ENCODE measurements around the gene TMEM179B.

DNA sequence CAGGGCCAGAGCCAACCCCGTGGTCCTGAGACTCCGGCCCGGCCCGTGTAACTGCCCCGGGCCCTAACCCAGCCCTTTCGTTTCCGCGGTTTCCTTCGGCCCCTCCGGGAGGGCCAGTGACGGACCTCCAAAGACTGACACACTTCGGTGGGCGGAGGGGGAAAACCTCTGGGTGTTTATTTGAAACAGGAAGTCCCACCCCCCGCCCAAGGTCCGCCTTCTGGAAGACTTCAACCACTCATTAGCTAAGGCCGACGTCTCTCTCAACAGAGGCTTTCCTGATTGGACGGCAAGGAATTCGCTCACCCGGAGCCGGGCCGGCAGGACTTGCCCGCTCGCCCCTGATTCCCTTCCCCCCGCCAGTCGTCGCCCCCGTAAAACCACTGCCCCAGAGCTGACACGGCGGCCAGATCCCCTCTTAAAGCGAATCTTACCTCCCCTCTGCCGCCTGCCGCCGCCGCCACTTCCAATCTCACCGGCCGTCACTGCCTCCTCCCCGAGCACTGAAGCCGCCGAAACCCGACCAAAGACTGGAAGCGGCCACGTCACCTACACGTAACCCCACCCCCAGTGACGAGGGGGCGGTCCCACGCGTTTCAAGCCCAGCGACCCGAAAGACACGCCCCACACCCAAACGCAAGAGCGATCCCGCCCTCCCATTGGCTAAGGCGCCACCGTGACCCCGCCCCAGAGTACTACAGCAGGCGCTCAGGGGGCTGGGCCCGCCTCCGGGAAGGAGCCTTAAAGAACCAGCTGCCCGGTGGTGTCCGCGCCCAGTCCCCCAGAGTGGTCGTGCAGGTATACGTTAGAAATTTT is 44.5 kb downstream of the TMEM179B start, which contains the start of gene STX5:
- no peak for TF ChIP-seq EZH2 (IDR thresholded peaks at IDR 0.05; ENCODE audit: borderline replicate concordance, low read length)
- TF ChIP-seq, protein P1, sequence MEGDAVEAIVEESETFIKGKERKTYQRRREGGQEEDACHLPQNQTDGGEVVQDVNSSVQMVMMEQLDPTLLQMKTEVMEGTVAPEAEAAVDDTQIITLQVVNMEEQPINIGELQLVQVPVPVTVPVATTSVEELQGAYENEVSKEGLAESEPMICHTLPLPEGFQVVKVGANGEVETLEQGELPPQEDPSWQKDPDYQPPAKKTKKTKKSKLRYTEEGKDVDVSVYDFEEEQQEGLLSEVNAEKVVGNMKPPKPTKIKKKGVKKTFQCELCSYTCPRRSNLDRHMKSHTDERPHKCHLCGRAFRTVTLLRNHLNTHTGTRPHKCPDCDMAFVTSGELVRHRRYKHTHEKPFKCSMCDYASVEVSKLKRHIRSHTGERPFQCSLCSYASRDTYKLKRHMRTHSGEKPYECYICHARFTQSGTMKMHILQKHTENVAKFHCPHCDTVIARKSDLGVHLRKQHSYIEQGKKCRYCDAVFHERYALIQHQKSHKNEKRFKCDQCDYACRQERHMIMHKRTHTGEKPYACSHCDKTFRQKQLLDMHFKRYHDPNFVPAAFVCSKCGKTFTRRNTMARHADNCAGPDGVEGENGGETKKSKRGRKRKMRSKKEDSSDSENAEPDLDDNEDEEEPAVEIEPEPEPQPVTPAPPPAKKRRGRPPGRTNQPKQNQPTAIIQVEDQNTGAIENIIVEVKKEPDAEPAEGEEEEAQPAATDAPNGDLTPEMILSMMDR (conservative IDR thresholded peaks at IDR 0.05 in 1 of 2, IDR thresholded peaks at IDR 0.05 in 1 of 2; ENCODE audit: extremely low read depth in 1 of 2, insufficient read depth in 1 of 2, low read depth in 1 of 2, low read length in 2 of 2) = no peak

All from mammary epithelial cell (primary cell).